KOPT-K1 (cell line): ENCODE measurements around the gene KRT38.

Source experiments
- H3K27ac ChIP-seq: fragments of 200-600 bp; sonication (generic); 2 replicates; pipeline ENCODE4 v1.5.1; 2016; ENCODE audit warnings: antibody characterized with exemption, mild to moderate bottlenecking, low read depth, low read length; ENCODE audit not compliant: poor library complexity, severe bottlenecking
- H3K36me3 ChIP-seq: fragments of 200-600 bp; sonication (generic); 2 replicates; pipeline ENCODE4 v1.5.1; 2017; ENCODE audit warnings: antibody characterized with exemption, mild to moderate bottlenecking, low read length, moderate library complexity; ENCODE audit not compliant: insufficient read depth
- H3K9me3 ChIP-seq: fragments of 200-600 bp; sonication (generic); 2 replicates; pipeline ENCODE4 v1.5.1; 2017; ENCODE audit warnings: antibody characterized with exemption, low read length, mild to moderate bottlenecking; ENCODE audit not compliant: insufficient read depth, poor library complexity, severe bottlenecking

KRT38 gene

DNA sequence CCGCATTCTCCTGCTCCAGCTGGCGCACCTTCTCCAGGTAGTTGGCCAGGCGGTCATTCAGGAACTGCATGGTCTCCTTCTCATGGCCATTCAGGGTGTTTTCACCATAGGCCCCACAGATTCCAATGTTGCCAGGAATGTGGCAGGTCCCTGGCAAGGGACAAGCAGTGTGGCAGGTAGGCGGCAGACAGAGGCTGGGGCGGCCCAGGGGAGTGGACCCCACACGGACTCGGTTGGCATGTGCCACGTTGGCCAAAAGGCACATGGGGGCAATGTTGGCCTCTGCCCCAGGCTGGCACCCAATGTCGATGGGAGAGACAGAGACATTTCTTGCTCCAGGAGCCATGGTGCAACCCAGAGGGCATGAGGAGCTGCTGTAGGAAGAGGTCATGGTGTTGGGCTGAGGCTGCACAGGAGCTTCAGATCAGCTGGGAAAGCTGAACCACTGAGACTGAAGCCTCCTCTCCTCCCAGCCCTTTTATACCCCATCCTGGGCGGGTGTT lies at the start of gene KRT38:
TSS of gene KRT38 (minus strand) at position 453 of the 503 bp plus-strand sequence. CDS start at position 391, 62 bp downstream.
- Histone ChIP-seq H3K27ac (no peak within 1 kb of the TSS), H3K9me3 (no peaks in the 10 kb centered on the region), H3K36me3 (no peaks in the 10 kb centered on the region)

DNA sequence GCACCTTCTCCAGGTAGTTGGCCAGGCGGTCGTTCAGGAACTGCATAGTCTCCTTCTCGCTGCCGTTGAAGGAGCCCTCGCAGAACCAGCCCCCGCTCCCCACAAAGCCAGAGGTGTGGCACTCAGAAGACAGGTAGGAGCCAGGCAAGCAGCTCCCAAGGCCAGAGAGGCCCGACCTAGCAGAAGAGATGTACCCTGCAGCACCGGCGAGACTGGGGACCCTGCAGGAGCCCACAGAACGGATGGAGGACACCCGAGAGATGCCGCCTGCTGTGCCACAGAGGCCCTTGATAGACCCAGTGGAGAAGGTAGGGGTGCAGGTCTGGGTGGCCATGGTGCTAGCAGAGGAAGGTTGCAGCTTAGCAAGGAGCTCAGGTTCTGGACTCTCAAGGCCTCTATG lies 48.7 kb upstream of the KRT38 start, which contains the start of gene KRT36:
TSS of gene KRT36 (minus strand) at position 380 of the 400 bp plus-strand sequence. CDS start at position 334, 46 bp downstream.
- Histone ChIP-seq H3K36me3 (no peaks in the 10 kb centered on the region), H3K9me3 (no peaks in the 10 kb centered on the region), H3K27ac (no peak within 1 kb of the TSS)

- Histone ChIP-seq H3K9me3 (no peaks in the 10 kb centered on the region), H3K36me3 (no peaks in the 10 kb centered on the region), H3K27ac (no peak overlapping the region)
These were observed 46.2 kb upstream of the KRT38 start for GRCh38 chr17:41486809-41487530.

GRCh38 chr17:41486316-41486715 lies 45.5 kb upstream of the KRT38 start:
- no peaks in the 10 kb centered on the region for H3K9me3 ChIP-seq
- no peaks in the 10 kb centered on the region for H3K36me3 ChIP-seq
- H3K27ac ChIP-seq = no peak overlapping the region

DNA sequence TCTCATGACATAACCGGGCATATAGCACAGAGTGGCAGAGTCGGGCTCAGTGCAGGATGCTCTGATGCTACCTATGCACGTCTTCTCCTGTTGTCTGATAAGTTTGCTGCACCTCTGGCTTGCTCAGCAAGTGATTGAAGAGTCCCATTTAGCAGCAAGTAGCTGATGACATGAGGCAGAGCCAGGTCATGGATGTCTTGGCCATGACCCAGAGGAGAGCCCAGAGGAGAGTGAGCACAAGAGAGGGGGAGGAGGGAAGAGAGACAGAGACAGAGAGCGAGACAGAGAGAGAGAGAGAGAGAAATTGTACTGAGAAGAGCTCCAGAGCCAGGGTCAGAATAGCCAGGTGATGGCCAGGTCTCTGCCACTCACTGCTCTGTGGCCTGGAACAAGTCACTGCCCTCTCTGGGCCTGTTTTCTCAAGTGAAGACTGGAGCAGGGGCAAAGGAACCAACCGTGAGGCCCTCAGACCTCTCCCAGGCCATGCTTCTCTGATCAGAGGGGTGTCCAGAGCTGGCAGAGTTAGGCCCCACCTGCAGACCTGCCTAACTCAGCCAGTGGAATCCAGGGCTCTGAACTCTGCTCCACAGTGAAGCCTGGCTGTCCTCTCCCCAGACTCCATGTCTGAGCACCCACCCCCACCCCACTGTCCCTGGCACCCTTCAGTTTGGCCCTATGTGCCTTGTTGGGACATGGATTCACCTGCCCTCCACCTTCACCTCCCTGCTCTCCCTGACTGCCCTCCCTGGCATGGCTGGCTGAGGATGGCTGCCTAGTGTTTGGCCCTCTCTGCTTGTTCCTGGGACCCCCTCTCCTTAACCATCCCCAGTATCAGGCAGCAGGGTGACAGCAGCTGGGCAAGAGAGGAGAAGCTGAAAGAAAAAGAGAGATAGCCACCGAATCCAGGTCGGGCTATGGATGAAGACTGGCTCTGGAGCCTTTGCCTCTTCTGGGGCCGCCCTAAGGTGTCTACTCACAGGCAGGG lies 44.4 kb upstream of the KRT38 start:
- Histone ChIP-seq H3K27ac (no peak overlapping the region), H3K9me3 (no peaks in the 10 kb centered on the region)

GRCh38 chr17:41483991-41484826 lies 43.4 kb upstream of the KRT38 start:
- Histone ChIP-seq H3K9me3 (no peaks in the 10 kb centered on the region), H3K36me3 (no peaks in the 10 kb centered on the region), H3K27ac (no peak overlapping the region)

More for the DNA sequence above, 44.4 kb upstream of the KRT38 start:
- no peaks in the 10 kb centered on the region for H3K36me3 ChIP-seq

- Histone ChIP-seq H3K27ac (no peak overlapping the region), H3K36me3 (no peaks in the 10 kb centered on the region), H3K9me3 (no peaks in the 10 kb centered on the region)
These were observed 42.7 kb upstream of the KRT38 start for GRCh38 chr17:41483531-41483930.

DNA sequence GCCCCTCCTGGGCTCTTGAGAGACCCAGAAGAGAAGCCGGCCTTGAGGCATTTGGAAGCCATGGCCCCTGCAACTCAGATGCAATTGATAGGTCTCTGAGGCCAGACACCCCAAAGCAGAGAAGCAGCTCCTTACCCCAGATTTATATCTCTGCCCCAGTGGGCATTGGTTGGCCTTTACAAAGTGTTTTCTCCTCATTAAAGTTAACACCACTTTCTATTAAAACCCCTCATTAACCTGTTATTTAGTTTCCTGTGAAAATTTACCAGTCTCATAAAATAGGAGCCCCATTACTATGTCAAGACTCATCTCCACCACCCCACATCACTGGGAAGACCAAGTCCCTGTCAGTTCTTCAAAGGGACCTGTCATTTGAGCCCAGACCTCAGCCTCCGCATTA lies 40.3 kb upstream of the KRT38 start, which contains the start of gene KRT35:
TSS of gene KRT35 (minus strand) at position 116 of the 400 bp plus-strand sequence. CDS start at position 62, 54 bp downstream.
- no peaks in the 10 kb centered on the region for H3K9me3 ChIP-seq
- no peaks in the 10 kb centered on the region for H3K36me3 ChIP-seq
- no peak within 1 kb of the TSS for H3K27ac ChIP-seq

- H3K36me3 ChIP-seq = no peaks in the 10 kb centered on the region
- no peak overlapping the region for H3K27ac ChIP-seq
- H3K9me3 ChIP-seq = no peaks in the 10 kb centered on the region
These were observed 39.8 kb upstream of the KRT38 start for GRCh38 chr17:41480581-41480980.

- no peaks in the 10 kb centered on the region for H3K9me3 ChIP-seq
- no peaks in the 10 kb centered on the region for H3K36me3 ChIP-seq
- H3K27ac ChIP-seq = no peak overlapping the region
These were observed 39.4 kb upstream of the KRT38 start for GRCh38 chr17:41480136-41480535.

DNA sequence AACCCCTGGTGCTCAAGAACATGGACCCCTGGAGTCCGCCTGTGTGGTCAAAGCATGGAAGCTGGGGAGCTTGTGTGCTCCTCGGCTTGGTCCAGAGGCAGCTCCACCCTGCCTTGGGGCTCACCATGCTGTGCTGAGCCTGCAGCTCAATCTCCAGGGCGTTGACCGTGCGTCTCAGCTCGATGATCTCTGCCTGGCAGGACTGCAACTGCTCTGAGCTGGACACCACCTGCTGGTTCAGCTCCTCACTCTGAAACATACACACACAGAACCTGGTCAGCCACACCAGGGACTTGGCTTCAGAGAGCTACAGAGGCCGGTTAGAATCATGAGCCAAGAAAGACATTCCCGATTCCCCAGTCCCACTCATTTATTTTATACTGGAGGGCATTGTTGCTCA lies 37.5 kb upstream of the KRT38 start:
- no peaks in the 10 kb centered on the region for H3K36me3 ChIP-seq

DNA sequence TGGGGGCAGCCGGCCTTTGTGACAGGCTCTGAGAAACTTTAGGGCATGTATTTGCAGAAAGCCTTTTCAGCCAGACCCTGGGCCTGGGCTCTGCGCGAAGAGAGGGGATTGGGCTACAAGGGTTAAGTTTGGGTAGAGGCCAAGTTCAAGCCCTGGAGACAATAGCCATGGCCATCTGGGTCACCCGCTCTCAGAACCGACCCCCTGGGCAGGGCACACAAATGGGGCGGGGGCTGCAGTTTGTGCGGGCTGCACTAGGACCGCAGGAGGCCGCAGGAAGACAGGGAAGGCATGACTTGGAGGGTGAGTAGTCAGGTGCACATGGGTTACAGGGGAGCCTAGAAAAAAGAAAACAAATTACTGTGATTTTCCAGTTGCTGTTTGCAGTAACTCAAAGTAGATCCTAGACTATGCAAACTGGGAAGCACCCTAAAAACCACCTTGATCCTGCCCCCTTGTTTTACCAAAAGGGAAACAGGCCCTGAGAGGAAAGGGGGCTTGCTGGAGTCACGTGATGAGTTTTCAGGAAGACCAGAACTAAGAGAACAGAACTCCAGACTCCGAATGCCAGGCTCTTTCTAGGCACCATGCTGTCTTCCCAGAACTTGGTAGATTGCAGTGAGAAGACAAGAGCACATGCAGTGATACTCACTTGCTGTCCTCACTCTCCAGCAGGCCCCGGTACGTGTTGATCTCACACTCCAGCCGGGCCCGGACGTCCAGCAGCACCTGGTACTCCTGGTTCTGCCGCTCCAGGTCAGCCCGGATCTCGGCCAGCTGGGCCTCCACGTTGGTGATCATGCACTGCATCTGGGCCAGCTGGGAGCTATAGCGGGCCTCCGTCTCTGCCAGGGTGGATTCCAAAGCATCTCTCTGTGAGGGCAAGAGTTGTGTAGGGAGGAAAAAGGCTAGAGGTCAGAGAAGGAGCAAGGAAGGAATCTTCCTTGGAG lies 36.4 kb upstream of the KRT38 start:
- H3K9me3 ChIP-seq = no peaks in the 10 kb centered on the region
- no peak overlapping the region for H3K27ac ChIP-seq
- no peaks in the 10 kb centered on the region for H3K36me3 ChIP-seq

More for the DNA sequence above, 37.5 kb upstream of the KRT38 start:
- Histone ChIP-seq H3K9me3 (no peaks in the 10 kb centered on the region), H3K27ac (no peak overlapping the region)

DNA sequence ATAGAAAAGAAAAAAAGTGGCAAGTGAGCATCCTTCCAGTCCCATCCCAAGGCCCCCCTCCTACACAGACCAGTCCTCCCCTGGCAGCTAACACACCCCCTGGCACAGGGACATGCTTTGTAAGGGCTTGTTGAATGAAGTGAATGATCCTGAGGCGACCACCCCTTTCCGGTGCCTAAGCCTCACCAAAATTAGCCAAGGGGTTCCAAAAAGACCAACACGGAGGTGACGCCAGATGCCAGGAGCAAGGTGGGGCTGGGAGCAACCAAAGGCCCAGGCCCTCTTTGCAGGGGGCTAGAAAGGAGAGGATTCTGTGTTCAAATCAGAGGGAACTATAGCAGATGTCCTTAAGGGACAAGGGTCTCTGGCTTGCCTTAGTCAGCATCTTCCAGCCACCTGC lies 34.6 kb upstream of the KRT38 start:
- no peak overlapping the region for H3K27ac ChIP-seq
- peaks cover 5% of the 10 kb centered on the region for H3K9me3 ChIP-seq
- no peaks in the 10 kb centered on the region for H3K36me3 ChIP-seq
